Activated B cell treated with CpG ODN at 0.5 μM for 24 hours (primary cell): ENCODE results near the gene ETF1. TPM values are rescaled to one million over a fixed set of nuclear protein-coding genes. Genes with fewer than 3 reads are reported as not detected.

Experiments used
- ATAC-seq: fragments of 200-7000 bp; cut with Tn5 transposase; one replicate; pipeline ENCODE4 v1.10.0; 2021; ENCODE audit warnings: low read depth, mild to moderate bottlenecking, moderate library complexity
- CTCF ChIA-PET: fragments of 350-600 bp; sonication (Branson Sonifier 250); formaldehyde crosslinking; loops from one replicate; lab custom pipeline; 2021; ENCODE audit warnings: antibody characterized with exemption; lab: Charles Lee
- POLR2A ChIA-PET: fragments of 350-600 bp; sonication (Branson Sonifier 250); formaldehyde crosslinking; loops from one replicate; lab custom pipeline; 2021; ENCODE audit warnings: antibody characterized with exemption; lab: Charles Lee
- DNase-seq: peaks from one replicate; pipeline ENCODE4 v3.0.0; 2022
- H3K27ac Mint-ChIP-seq: one replicate; pipeline ENCODE4 v1.8.0; 2020; ENCODE audit warnings: mixed read lengths
- H3K27me3 Mint-ChIP-seq: one replicate; pipeline ENCODE4 v1.8.0; 2021; ENCODE audit warnings: mixed read lengths
- H3K36me3 Mint-ChIP-seq: one replicate; pipeline ENCODE4 v1.8.0; 2021; ENCODE audit warnings: low read depth, mixed read lengths
- H3K4me1 Mint-ChIP-seq: one replicate; pipeline ENCODE4 v1.8.0; 2021; ENCODE audit warnings: mixed read lengths
- H3K4me3 Mint-ChIP-seq: one replicate; pipeline ENCODE4 v1.8.0; 2020; ENCODE audit warnings: mild to moderate bottlenecking, mixed read lengths
- H3K9me3 Mint-ChIP-seq: one replicate; pipeline ENCODE4 v1.8.0; 2020; ENCODE audit warnings: mixed read lengths
- intact Hi-C: fragments of 100-400 bp; cut with micrococcal nuclease; formaldehyde crosslinking; loops from one replicate; pipeline ENCODE4 v1.15.1; 2024
- total RNA-seq: library from RNA; stranded (reverse); gene quantifications from 2 replicates; pipeline ENCODE4 v1.2.3, GENCODE V29; 2022
- TF ChIP-seq, protein P1 (sequence below): fragments of 200-600 bp; IDR thresholded peaks from one replicate; pipeline ENCODE4 v1.8.0; 2022; ENCODE audit warnings: antibody characterized with exemption, mild to moderate bottlenecking

ETF1 gene
- total RNA-seq, 1 donor from 2014 or later: 99.6 TPM

DNA sequence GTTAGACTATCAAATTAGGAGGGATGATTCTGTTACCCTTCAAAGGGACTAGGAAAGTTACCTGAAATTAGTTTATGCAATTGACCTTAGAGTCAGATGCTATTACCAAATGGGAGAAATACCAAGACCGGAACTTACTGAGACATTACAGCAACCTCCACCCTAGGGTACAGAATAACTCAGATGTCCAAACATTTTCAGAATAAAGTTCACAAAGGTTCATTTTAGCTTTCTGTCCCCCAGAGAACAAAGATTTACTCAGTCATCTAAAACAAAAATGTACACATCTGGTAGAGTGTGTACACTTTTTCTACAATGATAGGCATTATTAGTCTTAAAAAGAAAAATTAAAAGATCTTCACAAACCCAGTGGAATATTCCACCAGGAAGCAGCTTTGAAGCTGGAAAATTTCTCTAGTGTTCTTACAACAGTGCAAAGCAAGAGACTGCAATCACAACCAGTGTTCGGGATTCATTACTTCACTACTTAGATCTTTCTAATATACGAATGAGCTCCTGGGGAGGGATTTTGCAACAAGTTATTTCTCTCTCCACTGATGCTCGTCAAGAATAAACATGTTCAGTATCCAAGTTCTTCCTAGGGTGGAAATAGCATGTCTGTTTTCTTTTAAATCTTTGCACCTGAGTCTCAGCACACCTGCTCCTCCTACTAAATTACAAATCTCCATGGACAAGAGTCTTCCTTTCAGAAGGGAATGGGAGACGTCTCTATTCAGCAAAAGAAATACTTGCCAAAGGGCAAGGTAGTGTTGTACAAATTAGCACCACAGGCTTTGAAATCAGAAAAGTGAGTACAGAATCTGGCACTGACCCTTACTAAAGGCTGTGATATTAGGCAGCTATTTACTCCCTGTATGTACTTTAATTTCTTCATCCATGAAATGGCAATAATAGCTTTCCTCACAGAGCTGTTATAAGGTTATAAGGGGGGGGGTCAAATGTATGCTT, 8.8 kb downstream of the ETF1 start:
- Mint-ChIP-seq H3K4me3 (no peak overlapping the region), H3K27me3 (no peaks in the 10 kb centered on the region), H3K36me3 (peaks cover 59% of the 10 kb centered on the region), H3K4me1 (peaks cover 48% of the 10 kb centered on the region), H3K9me3 (no peaks in the 10 kb centered on the region), H3K27ac (no peak overlapping the region)
- no peak for ATAC-seq
- CTCF ChIA-PET: no interaction called here
- no peak for DNase-seq
- intact Hi-C loops: loop anchor here (1.0 kb wide), 1 partner anchor 8 kb away; no protein-coding TSS in a partner anchor
- TF ChIP-seq, protein P1, sequence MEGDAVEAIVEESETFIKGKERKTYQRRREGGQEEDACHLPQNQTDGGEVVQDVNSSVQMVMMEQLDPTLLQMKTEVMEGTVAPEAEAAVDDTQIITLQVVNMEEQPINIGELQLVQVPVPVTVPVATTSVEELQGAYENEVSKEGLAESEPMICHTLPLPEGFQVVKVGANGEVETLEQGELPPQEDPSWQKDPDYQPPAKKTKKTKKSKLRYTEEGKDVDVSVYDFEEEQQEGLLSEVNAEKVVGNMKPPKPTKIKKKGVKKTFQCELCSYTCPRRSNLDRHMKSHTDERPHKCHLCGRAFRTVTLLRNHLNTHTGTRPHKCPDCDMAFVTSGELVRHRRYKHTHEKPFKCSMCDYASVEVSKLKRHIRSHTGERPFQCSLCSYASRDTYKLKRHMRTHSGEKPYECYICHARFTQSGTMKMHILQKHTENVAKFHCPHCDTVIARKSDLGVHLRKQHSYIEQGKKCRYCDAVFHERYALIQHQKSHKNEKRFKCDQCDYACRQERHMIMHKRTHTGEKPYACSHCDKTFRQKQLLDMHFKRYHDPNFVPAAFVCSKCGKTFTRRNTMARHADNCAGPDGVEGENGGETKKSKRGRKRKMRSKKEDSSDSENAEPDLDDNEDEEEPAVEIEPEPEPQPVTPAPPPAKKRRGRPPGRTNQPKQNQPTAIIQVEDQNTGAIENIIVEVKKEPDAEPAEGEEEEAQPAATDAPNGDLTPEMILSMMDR: no peak
- POLR2A ChIA-PET: interaction anchor here (1.5 kb wide), 1 partner anchor 9 kb away, joined by 8 read pairs; the partner anchor contains the start of gene ETF1

DNA sequence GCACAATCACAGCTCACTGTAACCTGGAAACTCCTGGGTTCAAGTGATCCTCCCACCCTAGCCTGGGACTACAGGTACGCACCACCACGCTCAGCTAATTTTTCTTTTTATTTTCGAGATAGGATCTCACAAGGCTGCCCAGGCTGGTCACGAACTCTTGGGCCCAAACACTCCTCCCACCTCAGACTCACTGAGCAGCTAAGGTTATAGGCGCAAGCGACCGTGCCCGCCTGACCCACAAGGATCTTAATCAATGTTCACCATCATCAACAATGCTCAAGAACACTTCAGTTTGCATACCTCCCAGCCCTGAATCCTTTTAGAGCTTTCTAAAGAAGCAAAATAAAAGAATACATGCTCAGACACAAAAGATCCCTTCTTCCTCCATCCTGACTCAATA, 13.2 kb downstream of the ETF1 start:
- no peaks in the 10 kb centered on the region for H3K9me3 Mint-ChIP-seq
- H3K36me3 Mint-ChIP-seq: peaks cover 53% of the 10 kb centered on the region
- POLR2A ChIA-PET: interaction anchor here (0.7 to 0.8 kb wide), 2 partner anchors 13 to 14 kb away, joined by 3 read pairs; partner anchors contain the start of gene ETF1
- no peak overlapping the region for H3K27ac Mint-ChIP-seq
- TF ChIP-seq, protein P1: no peak
- no peak overlapping the region for H3K4me3 Mint-ChIP-seq
- H3K4me1 Mint-ChIP-seq: peaks cover 64% of the 10 kb centered on the region
- CTCF ChIA-PET: interaction anchor here (1.3 kb wide), 1 partner anchor 21 kb away, joined by 3 read pairs; no protein-coding TSS in a partner anchor
- intact Hi-C loops: no loop called here
- H3K27me3 Mint-ChIP-seq: no peaks in the 10 kb centered on the region
- DNase-seq: no peak
- ATAC-seq: no peak

DNA sequence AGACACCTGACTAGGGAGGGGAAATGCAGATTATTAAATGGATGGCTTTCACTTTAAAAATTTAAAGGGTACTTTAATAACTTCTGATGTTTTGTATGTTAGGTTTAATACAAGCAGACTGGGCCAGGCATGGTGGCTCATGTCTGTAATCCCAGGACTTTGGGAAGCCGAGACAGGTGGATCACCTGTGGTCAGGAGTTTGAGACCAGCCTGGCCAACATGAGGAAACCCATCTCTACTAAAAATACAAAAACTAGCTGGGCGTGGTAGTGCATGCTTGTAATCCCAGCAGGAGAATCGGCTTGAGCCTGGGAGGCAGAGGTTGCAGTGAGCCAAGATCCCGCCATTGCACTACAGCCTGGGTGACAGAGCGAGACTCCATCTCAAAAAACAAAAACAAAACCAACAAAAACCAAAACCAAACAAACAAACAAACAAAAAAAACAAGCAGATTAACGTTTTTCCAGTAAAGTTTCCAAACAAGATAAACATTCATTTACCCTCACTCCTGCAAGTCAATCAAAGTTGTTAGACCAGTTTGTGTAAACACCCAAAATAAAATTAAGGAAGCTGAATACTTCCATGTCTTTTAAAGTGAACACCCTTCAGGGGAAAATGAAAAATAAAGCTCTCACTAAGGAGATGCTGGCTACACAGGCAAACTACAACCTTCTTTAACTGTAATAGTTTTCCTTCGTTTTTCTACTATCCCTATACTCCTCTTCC, 14.1 kb downstream of the ETF1 start:
- intact Hi-C loops: no loop called here
- CTCF ChIA-PET: interaction anchor here (0.5 to 1.3 kb wide), 2 partner anchors 17 to 20 kb away, joined by 3 read pairs; no protein-coding TSS in a partner anchor

DNA sequence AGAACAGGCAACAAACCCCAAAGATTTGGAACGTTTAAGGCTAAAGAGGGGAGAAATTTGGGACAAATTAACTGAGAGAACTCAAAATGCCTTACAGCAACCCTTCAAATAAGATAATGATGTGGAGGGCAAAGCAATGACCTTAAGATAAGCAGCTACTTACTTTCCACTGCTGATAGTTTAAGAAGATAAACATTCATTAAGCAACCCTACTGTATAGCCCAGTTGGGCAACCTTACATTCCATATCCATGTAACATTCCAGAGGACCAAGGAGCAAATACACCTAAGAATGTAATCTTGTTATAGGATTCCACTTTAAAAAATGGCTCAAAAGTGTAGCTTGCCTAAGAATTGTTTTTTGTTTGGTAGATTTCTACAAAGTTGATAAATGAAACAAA, 14.8 kb downstream of the ETF1 start:
- Mint-ChIP-seq H3K4me3 (no peak overlapping the region), H3K9me3 (no peaks in the 10 kb centered on the region), H3K27ac (peak overlapping the region; percentile 16), H3K4me1 (peaks cover 57% of the 10 kb centered on the region), H3K27me3 (no peaks in the 10 kb centered on the region), H3K36me3 (peaks cover 44% of the 10 kb centered on the region)
- no peak for DNase-seq
- intact Hi-C loops: no loop called here
- ChIA-PET POLR2A (interaction anchor here (0.6 to 3.2 kb wide), 2 partner anchors 15 to 51 kb away, joined by 7 to 15 read pairs; partner anchors contain the start of gene ETF1), CTCF (no interaction called here)
- TF ChIP-seq, protein P1: no peak
- no peak for ATAC-seq

More for the DNA sequence above, 14.1 kb downstream of the ETF1 start:
- Mint-ChIP-seq H3K4me1 (peaks cover 58% of the 10 kb centered on the region), H3K36me3 (peaks cover 45% of the 10 kb centered on the region), H3K4me3 (no peak overlapping the region), H3K27ac (no peak overlapping the region), H3K27me3 (no peaks in the 10 kb centered on the region), H3K9me3 (no peaks in the 10 kb centered on the region)
- TF ChIP-seq, protein P1: no peak
- ATAC-seq (no peak), DNase-seq (no peak)
- POLR2A ChIA-PET: interaction anchor here (0.6 to 3.2 kb wide), 3 partner anchors 14 to 50 kb away, joined by 3 to 15 read pairs (median 7); partner anchors contain the start of gene ETF1
